Transverse colon (tissue), 4 donors: ENCODE measurements around the gene GTF2IRD1. TPM values are rescaled to one million over a fixed set of nuclear protein-coding genes. Genes with fewer than 3 reads are reported as not detected.

Source experiments
- DNase-seq: peaks from one replicate; pipeline ENCODE4 v3.0.0-alpha.2; 2019
- H3K27ac ChIP-seq, 4 donors: fragments of 200-600 bp; sonication (generic); 2 replicates each; pipeline ENCODE4 v1.5.1; 2016 to 2018; ENCODE audit warnings: inconsistent platforms in 4 of 4
- H3K27me3 ChIP-seq: fragments of 200-600 bp; sonication (generic); 2 replicates; pipeline ENCODE4 v1.5.1; 2017; ENCODE audit warnings: inconsistent platforms
- H3K36me3 ChIP-seq, 4 donors: fragments of 200-600 bp; sonication (generic); 2 replicates each; pipeline ENCODE4 v1.5.1; 2017 to 2019; ENCODE audit warnings: inconsistent platforms in 4 of 4
- H3K4me1 ChIP-seq, 4 donors: fragments of 200-600 bp; sonication (generic); 2 replicates each; pipeline ENCODE4 v1.5.1; 2017 to 2020; ENCODE audit warnings: inconsistent platforms in 4 of 4
- H3K4me3 ChIP-seq, 4 donors: fragments of 200-600 bp; sonication (generic); 1 replicate in 1 of 4; 2 replicates in 3 of 4; pipeline versions ENCODE4 v1.5.1 to v1.6.1; 2017 to 2019; ENCODE audit warnings: inconsistent platforms in 4 of 4
- H3K9me3 ChIP-seq, 2 donors: fragments of 200-600 bp; sonication (generic); 2 replicates each; pipeline ENCODE4 v1.5.1; 2017 to 2019; ENCODE audit warnings: inconsistent platforms in 2 of 2
- CTCF ChIP-seq, 5 experiments: fragments of 200-600 bp in 3 of 5; fragments of 450-650 bp in 2 of 5; sonication (generic) in 3 of 5; IDR thresholded peaks; 1 replicate in 2 of 5; 2 replicates in 3 of 5; pipeline ENCODE4 v1.5.1; 2016 to 2017; ENCODE audit warnings: antibody characterized with exemption in 5 of 5, inconsistent platforms in 3 of 5, mild to moderate bottlenecking in 2 of 5, moderate library complexity in 1 of 5
- EP300 ChIP-seq: sonication (generic); formaldehyde crosslinking; IDR thresholded peaks from one replicate; pipeline ENCODE4 v1.6.1; 2017; ENCODE audit warnings: antibody characterized with exemption, low read depth
- POLR2A ChIP-seq: fragments of 450-650 bp; IDR thresholded peaks from one replicate; pipeline ENCODE4 v1.6.1; 2016; ENCODE audit warnings: antibody characterized with exemption, mild to moderate bottlenecking, moderate library complexity
- POLR2AphosphoS5 ChIP-seq, 3 donors: sonication (generic); formaldehyde crosslinking; IDR thresholded peaks; one replicate each; pipeline ENCODE4 v1.6.1; 2016; ENCODE audit warnings: antibody characterized with exemption in 3 of 3
- WGBS, 2 donors: methylation state at CpG; one replicate each; pipeline ENCODE4 v1.1.5; 2018; ENCODE audit warnings: low coverage in 1 of 2; 5-methylcytosine and 5-hydroxymethylcytosine counted together
- in situ Hi-C, 4 donors: fragments of 200-750 bp; cut with MboI; loops; one replicate each; pipeline versions ENCODE4 v1.15.0 to v1.15.1; 2017; ENCODE audit warnings: low sequenced_read_pairs in 3 of 4, low pct_ligation_motif_present in 1 of 4, low pct_unique_long_range_greater_than_20kb in 1 of 4
- intact Hi-C: fragments of 100-400 bp; cut with DNase I; formaldehyde crosslinking; loops from one replicate; pipeline ENCODE4 v1.15.1; 2023; ENCODE audit warnings: low total_unique reads
- total RNA-seq, 4 donors: library from RNA; depleted of rRNA; stranded (reverse); fragments of >200 nt; gene quantifications; one replicate each; pipeline ENCODE4 v1.1.0, GENCODE V29; 2016

The GTF2IRD1 gene
- total RNA-seq, 4 donors from 2014 or later, result 4.6 to 22.4 (median 14.7) TPM

DNA sequence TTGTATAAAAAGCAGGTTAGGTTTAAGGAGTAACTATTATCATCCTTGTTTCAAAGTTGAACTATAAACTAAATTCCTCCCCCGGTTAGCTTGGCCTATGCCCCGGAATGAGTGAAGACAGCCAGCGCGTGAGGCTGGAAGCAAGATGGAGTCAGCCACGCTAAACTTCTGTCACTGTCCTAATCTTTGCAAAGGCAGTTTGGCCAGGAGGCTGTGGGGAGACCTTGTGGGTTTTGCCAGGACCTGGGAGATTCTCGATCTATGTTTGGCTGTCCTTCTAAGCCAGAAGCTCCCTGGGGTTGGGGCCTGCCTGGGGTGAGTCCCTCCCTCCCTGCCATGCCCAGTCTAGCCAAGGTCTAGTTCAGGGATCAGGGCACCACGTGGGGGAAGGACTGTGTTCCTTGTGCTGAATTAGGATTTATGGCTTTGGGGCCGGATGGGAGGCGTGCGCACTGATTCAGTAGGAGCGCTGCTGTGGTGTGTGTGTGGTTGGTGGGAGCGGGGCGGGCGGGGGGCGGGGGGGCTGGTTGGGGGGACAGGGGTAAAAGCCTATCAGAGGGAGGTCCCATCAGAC, 871 bp upstream of the GTF2IRD1 start:
- Histone ChIP-seq H3K27ac (peak overlapping the region; percentile 81 to 96 (median 90)), H3K4me3 (peak overlapping the region in 3 of 4 donors; percentile 73 to 81 (median 75)), H3K4me1 (peaks cover 19 to 35% (median 32%) of the 10 kb centered on the region in 4 donors), H3K27me3 (no peaks in the 10 kb centered on the region), H3K9me3 (no peaks in the 10 kb centered on the region), H3K36me3 (no peaks in the 10 kb centered on the region)
- TF ChIP-seq CTCF (IDR thresholded peaks at IDR 0.05) (no peak), POLR2AphosphoS5 (IDR thresholded peaks at IDR 0.05) (peak in 2 of 3 donors; percentile 40 to 47), POLR2A (no peak), EP300 (no peak)
- 11% methylated on average over 15 of the region's 15 CpGs; no CpG with 5 or more reads in 1 of the 2 donors for WGBS, 2 donors
- intact Hi-C loops, result no loop called here
- in situ Hi-C loops, result no loop called here
- DNase-seq, result peak; percentile 63

- no peaks in the 10 kb centered on the region for H3K9me3 ChIP-seq
- intact Hi-C loops, result no loop called here
- in situ Hi-C loops, result no loop called here
- H3K27ac ChIP-seq, result peak overlapping the region; percentile 81 to 96 (median 90)
- H3K27me3 ChIP-seq, result no peaks in the 10 kb centered on the region
- 4% methylated on average over 45 of the region's 61 CpGs; no CpG with 5 or more reads in 1 of the 2 donors for WGBS, 2 donors
- peaks cover 19 to 35% (median 32%) of the 10 kb centered on the region in 4 donors for H3K4me1 ChIP-seq
- peak overlapping the region; percentile 73 to 81 (median 75) for H3K4me3 ChIP-seq
- TF ChIP-seq EP300 (no peak), POLR2AphosphoS5 (IDR thresholded peaks at IDR 0.05) (no peak), CTCF (IDR thresholded peaks at IDR 0.05) (no peak), POLR2A (no peak)
- H3K36me3 ChIP-seq, result no peaks in the 10 kb centered on the region
- DNase-seq, result no peak
Observed at GRCh38 chr7:74454021-74454924, 567 bp downstream of the GTF2IRD1 start.

- Histone ChIP-seq H3K9me3 (no peaks in the 10 kb centered on the region), H3K27me3 (no peaks in the 10 kb centered on the region), H3K4me1 (peaks cover 19 to 35% (median 30%) of the 10 kb centered on the region in 4 donors), H3K27ac (peak overlapping the region; percentile 81 to 96 (median 90)), H3K36me3 (no peaks in the 10 kb centered on the region), H3K4me3 (peak overlapping the region; percentile 73 to 81 (median 75))
- WGBS, 2 donors, result 53% methylated on average over 10 of the region's 11 CpGs; no CpG with 5 or more reads in 1 of the 2 donors
- intact Hi-C loops (no loop called here), in situ Hi-C loops (no loop called here)
- no peak for DNase-seq
- TF ChIP-seq POLR2AphosphoS5 (IDR thresholded peaks at IDR 0.05) (no peak), EP300 (no peak)
Observed at GRCh38 chr7:74454925-74455288, 1.2 kb downstream of the GTF2IRD1 start.

GRCh38 chr7:74455291-74455804, 1.6 kb downstream of the GTF2IRD1 start:
- intact Hi-C loops (no loop called here), in situ Hi-C loops (no loop called here)
- 57% methylated on average over 13 of the region's 13 CpGs; no CpG with 5 or more reads in 1 of the 2 donors for WGBS, 2 donors
- H3K9me3 ChIP-seq, result no peaks in the 10 kb centered on the region
- no peaks in the 10 kb centered on the region for H3K36me3 ChIP-seq
- DNase-seq, result peak; percentile 68
- peak overlapping the region; percentile 81 to 96 (median 90) for H3K27ac ChIP-seq
- peaks cover 19 to 35% (median 29%) of the 10 kb centered on the region in 4 donors for H3K4me1 ChIP-seq
- peak overlapping the region in 2 of 4 donors; percentile 75 to 81 for H3K4me3 ChIP-seq
- no peaks in the 10 kb centered on the region for H3K27me3 ChIP-seq
- TF ChIP-seq POLR2AphosphoS5 (IDR thresholded peaks at IDR 0.05), result peak in 1 of 3 donors; percentile 6
- TF ChIP-seq CTCF (IDR thresholded peaks at IDR 0.05), result no peak
- peak; percentile 53 for TF ChIP-seq POLR2A
- TF ChIP-seq EP300, result no peak
